ENCODE results near the gene PDCD5. TPM values are rescaled to one million over a fixed set of nuclear protein-coding genes. Genes with fewer than 3 reads are reported as not detected.
"Not testable (repeated sequence)": the region's sequence is repeated elsewhere in the genome, so short reads cannot be mapped to it uniquely, and the experiment has no call there.

Gene PDCD5, protein sequence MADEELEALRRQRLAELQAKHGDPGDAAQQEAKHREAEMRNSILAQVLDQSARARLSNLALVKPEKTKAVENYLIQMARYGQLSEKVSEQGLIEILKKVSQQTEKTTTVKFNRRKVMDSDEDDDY
- total RNA-seq: 84.8 TPM

DNA sequence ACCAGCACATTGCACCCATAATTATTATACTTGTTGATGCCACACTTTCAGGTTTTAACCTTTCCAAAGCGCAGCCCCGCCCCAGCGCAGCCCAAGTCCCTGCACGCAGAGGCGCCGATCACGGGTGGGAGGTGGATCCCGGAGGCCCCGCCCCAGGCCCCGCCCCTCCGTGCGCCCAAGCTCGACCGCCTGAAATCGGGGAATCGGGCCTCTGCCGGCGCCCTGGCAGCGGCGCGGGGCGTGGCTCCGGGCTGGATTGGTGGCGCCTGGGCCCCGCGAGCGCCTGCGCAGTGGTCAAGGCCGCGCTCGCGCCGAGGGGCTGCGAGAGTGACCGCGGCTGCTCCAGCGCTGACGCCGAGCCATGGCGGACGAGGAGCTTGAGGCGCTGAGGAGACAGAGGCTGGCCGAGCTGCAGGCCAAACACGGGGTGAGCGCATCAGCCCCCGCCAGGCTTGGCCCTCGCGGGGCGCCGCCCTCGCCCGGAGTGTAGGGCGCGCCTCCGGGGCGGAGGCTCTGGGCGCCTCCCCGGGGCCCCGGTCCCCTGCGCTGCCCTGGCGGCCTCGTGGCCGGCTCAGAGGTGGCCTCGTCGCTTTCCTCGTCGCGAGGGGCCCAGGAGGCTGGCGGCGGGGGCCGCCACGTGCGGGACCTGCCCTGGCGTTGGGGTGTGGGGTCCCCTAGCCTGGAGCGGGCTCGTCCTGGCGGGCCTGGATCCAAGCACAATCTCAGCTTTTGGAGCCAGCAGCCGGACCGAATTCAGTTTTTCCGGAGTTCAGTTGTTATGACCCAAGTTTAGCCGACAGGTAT is at the start of gene PDCD5:
Gene PDCD5 (plus strand): TSS at position 290 of the 804 bp plus-strand sequence. CDS start 72 bp downstream, at position 362.
- ATAC-seq: peak; percentile 99

DNA sequence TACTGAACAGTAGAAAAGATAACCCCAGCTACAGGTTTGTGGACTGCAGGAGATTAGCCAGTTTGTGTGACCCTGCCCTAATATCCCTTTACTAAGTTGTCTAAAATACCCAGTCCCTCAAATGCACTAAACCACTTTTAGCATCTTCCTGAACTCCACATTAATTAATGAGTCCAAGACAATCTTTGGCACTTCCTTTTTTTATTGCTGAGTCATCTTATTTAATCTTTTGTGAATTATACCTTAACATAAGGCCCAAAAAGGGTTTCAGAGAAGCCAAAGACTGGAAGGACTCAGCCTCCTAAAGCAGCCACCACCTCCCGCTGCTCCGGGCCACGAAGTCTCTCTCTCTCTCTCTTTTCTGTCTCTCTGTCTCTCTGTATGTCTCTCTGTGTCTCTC is 48.8 kb upstream of the PDCD5 start:
- no peak for ATAC-seq

DNA sequence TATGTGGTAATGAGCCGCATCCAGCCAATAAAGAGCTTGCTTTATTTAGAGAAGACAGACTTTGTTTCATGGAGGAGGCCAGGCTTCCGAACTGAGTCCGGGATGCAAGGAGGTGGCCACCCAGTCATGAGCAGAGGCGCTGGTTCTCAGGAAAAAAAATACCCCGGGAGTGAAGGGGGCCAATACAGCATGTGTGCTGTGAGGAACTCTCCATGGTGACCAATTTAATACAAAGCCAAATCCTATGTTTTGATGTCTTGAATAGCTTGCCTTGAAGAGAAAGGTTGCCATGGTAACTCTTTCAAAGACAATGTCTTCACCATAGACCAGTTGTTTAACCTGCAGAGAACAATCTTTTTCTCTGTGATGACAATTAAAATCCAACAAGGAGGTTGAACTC is 43.4 kb upstream of the PDCD5 start:
- ATAC-seq: no peak

DNA sequence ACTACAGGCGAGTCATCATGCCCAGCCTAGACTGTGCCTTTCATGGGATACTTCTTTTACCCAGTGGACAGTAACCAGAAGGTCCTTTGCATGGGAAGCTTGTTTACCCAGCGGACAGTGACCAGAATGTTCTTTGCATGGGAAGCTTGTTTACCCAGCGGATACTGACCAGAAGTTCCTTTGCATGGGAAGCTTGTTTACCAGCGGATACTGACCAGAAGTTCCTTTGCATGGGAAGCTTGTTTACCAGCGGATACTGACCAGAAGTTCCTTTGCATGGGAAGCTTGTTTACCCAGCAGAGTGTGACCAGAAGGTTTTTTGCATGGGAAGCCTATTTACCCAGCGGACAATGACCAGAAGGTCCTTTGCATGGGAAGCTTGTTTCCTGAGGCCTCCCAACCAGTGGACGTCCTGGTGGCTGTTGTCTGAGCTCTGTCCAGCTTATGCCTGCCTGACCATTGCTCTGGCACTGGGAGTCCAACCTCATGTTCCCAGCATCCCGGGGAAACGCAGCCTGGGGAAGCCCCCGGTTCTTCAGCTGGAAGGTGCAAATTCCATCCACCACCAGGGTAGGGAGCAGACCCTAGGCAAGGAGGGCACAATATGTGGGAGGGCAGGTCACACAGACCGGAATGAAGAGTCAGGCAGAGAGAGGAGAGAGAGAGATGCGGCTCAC is 41.6 kb upstream of the PDCD5 start:
- ATAC-seq: no peak

DNA sequence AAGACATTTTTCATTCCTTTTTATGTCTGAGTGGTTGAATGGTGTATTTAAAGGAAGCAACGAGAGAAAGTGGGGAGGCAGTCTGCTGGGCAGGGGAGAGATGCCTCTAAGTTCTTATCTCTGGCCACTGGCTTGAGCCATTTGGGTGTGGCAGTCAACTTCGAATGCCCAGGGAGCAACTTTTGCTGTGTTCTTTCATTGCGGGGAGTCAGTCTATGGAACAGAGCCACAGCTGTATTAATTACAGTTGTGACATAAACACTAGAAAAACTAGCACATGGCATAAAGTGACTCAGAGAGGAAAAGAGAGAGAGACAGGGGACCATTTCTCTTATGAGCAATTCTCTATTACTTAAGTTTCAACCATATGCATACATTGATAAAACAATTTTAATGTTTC is 40.4 kb upstream of the PDCD5 start:
- ATAC-seq: no peak

DNA sequence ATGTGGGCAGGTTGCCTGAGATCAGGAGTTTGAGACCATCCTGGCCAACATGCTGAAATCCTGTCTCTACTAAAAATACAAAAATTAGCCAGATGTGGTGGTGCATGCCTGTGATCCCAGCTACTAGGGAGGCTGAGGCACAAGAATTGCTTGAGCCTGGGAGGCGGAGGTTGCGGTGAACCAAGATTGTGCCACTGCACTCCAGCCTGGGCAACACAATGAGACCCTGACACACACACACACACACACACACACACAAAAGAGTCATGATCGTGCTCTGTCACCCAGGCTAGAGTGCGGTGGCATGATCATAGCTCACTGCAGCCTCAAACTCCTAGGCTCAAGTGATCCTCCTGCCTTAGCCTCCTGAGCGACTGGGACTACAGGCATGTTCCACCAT is 39.6 kb upstream of the PDCD5 start:
- ATAC-seq: not testable (repeated sequence)

DNA sequence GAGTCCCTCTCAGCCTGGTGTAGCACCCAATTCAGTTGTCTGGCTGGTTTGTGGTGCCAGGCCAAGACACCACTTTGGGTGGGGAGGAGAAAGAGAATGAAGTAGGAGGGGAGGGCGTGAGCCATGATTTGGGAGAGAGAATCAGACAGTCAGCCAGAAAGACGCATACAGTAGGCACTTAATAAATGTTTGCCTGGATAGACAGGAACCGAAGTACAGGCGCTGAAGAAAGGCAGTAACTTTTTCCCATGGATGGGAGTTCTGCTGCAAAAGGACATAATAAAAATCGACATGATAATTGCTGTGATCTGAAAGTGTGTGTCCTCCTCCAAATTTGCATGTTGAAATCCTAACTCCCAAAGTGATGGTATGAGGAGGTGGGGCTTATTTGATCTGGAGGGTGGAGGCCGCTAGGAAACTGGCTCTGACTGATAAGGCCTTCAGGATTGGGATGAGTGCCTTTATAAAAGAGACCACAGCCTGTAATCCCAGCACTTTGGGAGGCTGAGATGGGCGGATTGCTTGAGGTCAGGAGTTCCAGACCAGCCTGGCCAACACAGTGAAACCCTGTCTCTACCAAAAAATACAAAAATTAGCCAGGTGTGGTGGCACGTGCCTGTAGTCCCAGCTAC is 38.4 kb upstream of the PDCD5 start:
- ATAC-seq: no peak

DNA sequence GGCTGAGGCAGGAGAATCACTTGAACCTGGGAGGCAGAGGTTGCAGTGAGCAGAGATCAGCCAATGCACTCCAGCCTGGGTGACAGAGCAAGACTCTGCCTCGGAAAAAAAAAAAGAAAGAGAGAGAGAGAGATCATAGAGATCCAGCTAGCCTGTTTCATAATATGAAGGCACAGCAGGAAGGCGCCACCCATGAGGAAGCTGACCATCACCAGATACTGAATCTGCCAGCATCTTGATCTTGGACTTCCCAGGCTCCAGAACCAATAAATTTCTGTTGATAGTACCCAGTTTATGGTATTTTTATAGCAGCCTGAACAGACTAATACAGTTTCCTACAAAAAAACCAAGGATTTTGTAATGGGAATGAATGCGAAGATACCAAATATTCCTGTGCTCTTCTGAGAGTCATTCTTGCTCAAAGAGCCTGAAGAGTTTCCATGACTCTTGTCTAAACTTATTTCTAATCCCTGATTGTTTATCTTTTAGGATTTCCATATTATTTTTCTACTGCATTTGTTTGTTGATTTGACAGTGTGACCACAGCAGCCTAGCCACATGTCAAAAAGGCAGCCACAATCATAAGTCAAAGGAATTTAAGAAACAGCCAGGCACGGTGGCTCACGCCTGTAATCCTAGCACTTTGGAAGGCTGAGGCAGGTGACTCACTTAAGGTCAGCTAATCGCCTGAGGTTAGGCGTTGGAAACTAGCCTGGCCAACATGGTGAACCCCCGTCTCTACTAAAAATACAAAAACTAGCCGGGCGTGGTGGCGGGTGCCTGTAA is 37.7 kb upstream of the PDCD5 start:
- no peak for ATAC-seq

DNA sequence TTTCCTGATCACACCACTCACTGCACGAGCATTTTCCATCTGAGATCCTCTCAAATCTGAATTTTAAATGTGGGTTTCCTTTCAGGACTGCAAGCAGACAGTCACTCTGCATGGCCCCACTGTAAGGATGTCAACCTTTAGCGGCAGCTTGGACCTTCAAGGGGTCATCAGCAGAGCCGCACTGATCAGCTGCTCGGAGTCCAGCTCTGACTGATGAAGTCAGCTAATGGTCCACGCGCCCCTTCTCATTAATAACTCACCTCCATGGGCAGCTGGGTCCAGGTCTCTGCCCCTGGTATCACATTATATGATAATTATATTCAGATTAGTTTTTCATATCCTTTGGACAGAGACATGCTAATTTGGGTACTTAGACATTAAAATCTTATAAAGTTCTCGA is 36.1 kb upstream of the PDCD5 start:
- no peak for ATAC-seq

DNA sequence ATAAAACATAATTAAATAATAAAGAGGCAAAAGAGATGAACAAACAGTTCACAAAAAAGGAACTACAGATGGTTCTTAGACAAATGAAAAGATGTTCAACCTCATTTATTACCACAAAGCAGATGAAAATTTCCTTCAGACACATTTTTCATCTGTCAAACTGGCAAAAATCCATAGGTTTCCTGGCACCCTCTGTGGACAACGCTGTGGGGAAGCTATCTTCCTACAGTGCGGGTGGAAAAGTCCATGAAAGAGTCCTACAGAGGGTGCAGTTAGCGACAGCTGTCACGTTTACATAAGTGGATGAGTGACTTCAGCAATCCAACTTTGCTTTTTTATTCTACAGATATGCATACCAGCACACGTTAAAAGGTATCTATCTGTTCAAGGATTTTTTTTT is 30.3 kb upstream of the PDCD5 start:
- ATAC-seq: no peak

DNA sequence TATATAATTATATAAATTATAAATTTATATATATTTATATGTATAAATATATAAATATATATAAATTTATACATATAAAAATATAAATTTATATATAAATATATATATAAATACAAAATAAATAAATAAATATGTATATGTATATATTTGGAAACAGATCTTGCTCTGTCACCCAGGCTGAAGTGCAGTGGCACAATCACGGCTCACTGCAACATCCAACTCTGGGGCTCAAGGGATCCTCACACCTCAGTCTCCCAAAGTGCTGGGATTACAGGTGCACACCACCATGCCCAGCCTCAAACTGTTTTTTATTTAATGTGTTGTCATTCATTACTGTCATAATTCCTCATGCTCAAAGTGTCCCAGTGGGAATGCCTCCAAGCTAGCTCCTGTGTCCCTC is 25.2 kb upstream of the PDCD5 start:
- no peak for ATAC-seq

DNA sequence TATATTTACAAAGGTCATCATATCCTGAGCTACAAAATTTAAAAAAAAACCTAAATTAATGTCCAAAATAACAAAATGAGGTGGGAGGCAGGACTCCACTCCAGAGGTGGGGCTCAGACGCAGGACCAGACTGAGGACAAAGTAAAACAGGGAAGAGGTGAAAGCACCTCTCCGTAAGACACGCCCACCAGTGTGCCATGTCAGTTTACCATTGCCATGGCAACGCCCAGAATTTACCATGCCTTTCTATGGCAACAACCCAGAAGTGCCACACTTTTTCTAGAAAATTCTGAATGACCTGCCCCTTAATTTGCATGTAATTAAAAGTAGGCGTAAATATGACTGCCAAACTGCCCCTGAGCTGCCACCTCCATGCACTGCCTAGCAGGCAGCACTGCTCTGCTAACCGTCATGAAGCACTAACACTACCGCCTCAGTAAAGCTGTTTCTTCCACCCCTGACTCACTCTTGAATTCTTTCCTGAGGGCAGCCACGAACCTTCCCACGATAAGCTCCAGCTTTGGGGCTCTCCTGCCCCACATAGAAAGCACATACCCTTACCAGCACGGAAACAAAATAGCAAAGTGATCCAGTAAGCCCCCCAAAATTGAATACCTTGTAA is 22.3 kb upstream of the PDCD5 start:
- no peak for ATAC-seq

DNA sequence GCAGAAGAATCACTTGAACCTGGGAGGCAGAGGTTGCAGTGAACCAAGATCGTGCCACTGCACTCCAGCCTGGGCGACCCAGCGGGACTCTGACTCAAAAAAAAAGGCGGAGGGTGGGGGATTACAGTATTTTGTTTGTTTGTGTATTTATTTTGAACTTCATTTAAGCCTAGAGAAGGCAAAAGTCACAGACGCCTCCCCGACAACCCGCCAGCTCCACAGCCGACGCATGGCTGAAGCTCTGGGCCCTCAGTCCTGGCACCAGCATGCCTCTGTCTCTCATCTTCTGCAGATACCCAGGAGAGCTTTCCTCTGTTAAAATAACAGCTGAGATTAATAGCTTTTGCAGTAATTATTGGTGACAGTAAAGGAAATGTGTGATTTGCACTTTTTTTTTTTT is 17.2 kb upstream of the PDCD5 start:
- ATAC-seq: no peak

DNA sequence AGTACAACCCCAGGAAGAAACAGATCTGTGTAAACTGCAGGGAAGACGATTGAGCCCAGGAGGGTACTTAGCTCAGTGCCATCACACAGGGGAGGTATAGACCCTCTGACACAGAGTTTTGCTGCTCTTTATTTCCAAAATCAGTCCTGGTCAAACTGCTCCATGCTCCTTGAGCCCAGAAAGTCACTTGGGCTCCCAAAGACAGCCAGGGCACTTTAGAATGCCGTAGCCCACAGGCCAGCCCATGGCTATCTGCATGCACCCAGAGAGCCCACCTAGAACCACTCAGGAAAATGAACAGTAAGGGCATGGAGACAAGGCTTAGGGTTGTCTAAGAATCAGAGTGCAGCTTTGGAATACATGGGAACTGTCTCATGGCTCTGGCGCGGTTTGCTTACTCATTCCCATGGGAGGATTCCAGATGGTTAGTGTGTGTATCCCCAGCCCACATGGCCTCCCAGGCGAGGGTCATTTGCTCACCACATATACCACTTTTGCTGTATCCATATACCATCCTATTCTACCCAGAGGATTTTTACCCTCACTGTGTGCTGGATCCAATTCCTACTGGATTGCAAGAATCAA is 14.7 kb upstream of the PDCD5 start:
- ATAC-seq: no peak

DNA sequence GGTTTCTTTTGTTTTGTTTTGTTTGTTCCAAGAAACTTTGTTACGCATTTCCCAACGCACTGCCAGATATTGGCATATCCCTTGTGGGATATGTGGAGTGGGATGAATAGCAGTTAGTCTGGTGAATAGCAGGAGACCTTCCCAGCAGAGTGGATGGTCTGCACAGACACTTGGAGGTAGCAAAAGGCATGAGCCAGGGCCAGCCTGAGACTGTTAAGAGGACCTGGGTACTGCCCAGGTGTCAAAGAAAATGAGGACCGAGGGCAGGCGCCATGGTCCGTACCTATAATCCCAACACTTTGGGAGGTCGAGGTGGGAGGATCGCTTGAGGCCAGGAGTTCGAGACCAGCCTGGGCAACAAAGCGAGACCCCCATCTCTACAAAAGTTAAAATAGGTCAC is 13.5 kb upstream of the PDCD5 start:
- ATAC-seq: no peak

DNA sequence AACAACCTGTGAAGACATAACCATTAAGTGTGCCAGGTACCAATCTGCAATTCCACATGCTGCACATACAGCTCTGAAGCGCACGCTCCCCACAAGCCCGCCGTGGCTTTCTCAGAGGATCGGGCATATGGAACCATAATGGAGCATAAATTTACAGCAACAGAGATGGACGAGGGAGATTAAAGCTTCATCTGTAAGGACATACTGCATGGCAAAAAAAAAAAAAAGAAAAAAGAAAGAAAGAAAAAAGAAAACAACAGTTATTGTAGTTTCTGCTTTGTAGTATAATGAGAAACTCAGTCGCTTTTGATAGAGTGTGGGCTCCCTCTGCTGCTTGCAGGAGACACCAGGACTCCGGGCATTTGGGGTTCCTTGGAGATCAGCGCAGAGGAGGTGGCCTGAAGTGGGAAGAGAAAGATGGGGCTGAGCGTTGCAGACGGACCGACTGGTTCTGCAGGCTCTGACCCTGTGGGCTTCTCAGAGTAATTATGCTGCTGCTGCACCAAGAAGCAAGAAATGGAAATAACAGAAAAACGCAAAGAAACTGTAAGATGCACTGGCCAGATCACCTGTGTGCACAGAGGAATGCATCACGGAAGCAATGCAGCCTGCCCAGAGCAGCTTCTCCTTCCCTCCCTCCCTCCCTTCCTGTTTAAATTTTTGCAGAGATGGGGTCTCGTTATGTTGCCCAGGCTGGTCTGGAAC is 10.8 kb upstream of the PDCD5 start:
- ATAC-seq: peak; percentile 76

DNA sequence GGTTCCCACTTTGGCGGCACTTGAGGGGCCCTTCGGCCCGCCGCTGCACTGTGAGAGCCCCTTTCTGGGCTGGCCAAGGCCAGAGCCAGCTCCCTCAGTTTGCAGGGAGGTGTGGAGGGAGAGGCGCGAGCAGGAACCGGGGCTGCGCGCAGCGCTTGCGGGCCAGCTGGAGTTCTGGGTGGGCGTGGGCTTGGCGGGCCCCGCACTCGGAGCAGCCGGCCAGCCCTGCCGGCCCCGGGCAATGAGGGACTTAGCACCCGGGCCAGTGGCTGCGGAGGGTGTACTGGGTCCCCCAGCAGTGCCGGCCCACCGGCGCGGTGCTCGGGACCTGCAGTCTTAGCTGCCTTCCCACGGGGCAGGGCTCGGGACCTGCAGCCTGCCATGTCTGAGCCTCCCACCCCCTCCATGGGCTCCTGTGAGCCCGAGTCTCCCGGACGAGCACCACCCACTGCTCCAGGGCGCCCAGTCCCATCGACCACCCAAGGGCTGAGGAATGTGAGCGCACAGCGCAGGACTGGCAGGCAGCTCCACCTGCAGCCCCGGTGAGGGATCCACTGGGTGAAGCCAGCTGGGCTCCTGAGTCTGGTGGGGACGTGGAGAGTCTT is 9.4 kb upstream of the PDCD5 start:
- ATAC-seq: not testable (repeated sequence)

DNA sequence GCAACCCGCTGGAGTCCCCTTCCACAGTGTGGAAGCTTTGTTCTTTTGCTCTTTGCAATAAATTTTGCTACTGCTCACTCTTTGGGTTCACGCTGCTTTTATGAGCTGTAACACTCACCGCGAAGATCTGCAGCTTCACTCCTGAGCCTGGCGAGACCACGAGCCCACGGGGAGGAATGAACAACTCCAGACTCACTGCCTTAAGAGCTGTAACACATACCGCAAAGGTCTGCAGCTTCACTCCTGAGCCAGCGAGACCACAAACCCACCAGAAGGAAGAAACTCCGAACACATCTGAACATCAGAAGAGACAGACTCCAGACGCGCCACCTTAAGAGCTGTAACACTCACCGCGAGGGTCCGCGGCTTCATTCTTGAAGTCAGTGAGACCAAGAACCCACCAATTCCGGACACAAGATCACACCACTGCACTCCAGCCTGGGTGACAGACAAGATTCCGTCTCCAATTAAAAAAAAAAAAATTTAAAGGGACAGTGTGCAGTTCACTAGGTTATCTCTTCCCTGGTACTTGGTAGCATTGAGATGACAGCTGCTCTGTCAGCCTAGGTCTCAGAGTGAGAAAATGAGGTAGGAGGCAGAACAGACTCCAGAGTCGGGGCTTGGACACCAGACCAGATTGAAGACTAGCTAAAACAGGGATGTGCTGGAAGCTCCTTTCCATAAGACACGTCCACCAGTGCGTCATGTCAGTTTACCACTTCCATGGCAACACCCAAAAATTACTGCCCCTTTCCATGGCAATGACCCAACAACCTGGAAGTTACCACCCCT is 8.1 kb upstream of the PDCD5 start:
- not testable (repeated sequence) for ATAC-seq

DNA sequence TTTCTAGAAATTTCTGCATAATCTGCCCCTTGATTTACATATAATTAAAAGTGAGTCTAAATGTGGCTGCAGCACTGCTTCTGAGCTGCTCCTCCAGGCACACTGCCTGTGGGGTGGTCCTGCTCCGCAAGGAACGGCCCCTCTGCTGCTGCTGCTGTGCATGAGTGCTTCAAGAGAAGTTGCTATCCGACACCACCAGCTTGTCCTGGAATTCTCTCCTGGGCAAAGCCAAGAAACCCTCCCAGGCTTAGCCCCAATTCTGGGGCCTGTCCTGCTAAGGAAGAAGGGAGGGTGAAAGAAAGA is 7.5 kb upstream of the PDCD5 start:
- ATAC-seq: no peak

DNA sequence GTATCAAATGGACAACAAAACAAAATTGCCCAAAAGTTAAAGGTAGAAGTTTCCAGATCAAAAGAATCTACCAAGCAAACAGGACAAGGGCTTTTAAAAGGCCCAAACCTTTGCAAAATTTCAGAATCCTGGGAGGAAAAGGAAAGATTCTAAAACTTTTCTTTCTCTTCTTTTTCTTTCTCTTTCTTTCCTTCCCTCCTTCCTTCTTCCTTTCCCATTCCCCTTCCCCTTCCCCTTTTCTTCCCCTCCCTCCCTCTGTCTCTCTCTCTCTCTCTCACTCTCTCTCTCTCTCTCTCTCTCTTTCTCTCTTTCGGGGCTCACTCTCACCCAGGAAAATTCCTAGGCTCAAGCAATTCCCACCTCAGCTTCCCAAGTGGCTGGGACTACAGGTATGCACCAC is 4.2 kb upstream of the PDCD5 start:
- no peak for ATAC-seq

Measured in esophagus mucosa (tissue), 1 donor.